Measurements from ENCODE around the gene PSMD4.

DNA sequence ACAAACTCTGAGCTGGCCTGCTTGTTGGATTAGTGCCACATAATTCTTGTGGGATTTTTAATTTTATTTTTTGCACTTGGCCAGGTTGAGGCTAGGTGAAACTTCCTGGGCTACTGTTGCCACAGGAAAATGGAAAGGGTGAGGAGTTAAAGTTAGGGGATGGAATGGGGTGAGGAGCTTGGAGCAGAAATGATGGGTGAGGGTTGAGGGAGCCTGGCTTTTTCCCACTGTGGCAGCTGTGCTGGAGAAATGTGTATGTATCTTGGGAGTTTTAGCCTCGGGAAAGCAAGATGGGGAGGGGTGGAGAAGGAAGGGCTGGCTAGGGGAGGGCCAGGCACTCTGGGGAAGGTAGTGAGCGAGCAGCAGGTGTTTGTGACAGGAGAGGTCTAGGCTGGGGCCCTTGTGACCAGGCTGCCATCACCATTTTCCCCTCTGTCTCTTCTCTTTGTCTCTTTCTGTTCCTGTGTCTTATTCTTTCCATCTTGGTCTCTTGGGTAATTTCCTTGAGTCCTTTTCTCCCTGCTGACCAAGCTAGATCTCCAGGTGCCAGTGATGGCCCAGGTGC is 29.6 kb downstream of the PSMD4 start:
- TF ChIP-seq, protein P1, sequence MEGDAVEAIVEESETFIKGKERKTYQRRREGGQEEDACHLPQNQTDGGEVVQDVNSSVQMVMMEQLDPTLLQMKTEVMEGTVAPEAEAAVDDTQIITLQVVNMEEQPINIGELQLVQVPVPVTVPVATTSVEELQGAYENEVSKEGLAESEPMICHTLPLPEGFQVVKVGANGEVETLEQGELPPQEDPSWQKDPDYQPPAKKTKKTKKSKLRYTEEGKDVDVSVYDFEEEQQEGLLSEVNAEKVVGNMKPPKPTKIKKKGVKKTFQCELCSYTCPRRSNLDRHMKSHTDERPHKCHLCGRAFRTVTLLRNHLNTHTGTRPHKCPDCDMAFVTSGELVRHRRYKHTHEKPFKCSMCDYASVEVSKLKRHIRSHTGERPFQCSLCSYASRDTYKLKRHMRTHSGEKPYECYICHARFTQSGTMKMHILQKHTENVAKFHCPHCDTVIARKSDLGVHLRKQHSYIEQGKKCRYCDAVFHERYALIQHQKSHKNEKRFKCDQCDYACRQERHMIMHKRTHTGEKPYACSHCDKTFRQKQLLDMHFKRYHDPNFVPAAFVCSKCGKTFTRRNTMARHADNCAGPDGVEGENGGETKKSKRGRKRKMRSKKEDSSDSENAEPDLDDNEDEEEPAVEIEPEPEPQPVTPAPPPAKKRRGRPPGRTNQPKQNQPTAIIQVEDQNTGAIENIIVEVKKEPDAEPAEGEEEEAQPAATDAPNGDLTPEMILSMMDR (IDR thresholded peaks at IDR 0.05): no peak
- TF ChIP-seq EP300 (IDR thresholded peaks at IDR 0.05): no peak
